Mammary epithelial cell (primary cell): ENCODE data around the gene MORN5.

ENCODE experiments used
- CTCF ChIP-seq, 2 donors: IDR thresholded peaks in 1 of 2; conservative IDR thresholded peaks in 1 of 2; 2 replicates each; pipeline ENCODE4 v1.5.1; 2011 to 2012; ENCODE audit warnings: inconsistent platforms in 2 of 2, low read length in 2 of 2, mild to moderate bottlenecking in 2 of 2, control low read depth in 1 of 2, low read depth in 1 of 2; ENCODE audit not compliant: insufficient read depth in 1 of 2; ENCODE audit errors: extremely low read depth in 1 of 2
- EZH2 ChIP-seq: IDR thresholded peaks from 2 replicates; pipeline ENCODE4 v1.6.1; 2012; ENCODE audit warnings: low read length, inconsistent platforms, borderline replicate concordance

GRCh38 chr9:122222791-122223190, 63.1 kb downstream of the MORN5 start:
- TF ChIP-seq CTCF (conservative IDR thresholded peaks at IDR 0.05 in 1 of 2, IDR thresholded peaks at IDR 0.05 in 1 of 2; ENCODE audit: extremely low read depth in 1 of 2, insufficient read depth in 1 of 2, low read depth in 1 of 2, low read length in 2 of 2) = no peak
- TF ChIP-seq EZH2 = no peak
